ENCODE data around the gene APOBEC3B. TPM values are rescaled to one million over a fixed set of nuclear protein-coding genes. Genes with fewer than 3 reads are reported as not detected.

APOBEC3B gene
- total and polyA plus RNA-seq, 2 donors (not counting 3 experiments of a cell fraction or from before 2014, with no cell fraction given) = 10.3 to 19.9 TPM

- Histone ChIP-seq H3K36me3 (ENCODE audit: control insufficient read depth in 2 of 2, extremely low read depth in 1 of 2, insufficient read depth in 2 of 2, low read length in 2 of 2) (no peaks in the 10 kb centered on the region), H3K9me3 (replicated peaks; ENCODE audit: control insufficient read depth, insufficient read depth, low read length) (no peaks in the 10 kb centered on the region), H3K4me1 (ENCODE audit: control insufficient read depth, extremely low read depth, insufficient read depth, low read length) (no peaks in the 10 kb centered on the region), H3K79me2 (ENCODE audit: control insufficient read depth, insufficient read depth, low read length) (no peaks in the 10 kb centered on the region), H3K4me2 (ENCODE audit: insufficient read depth, low read length) (no peak overlapping the region), H3K27ac (ENCODE audit: insufficient read depth, low read depth, low read length) (no peak overlapping the region), H2AFZ (ENCODE audit: low read depth, low read length) (no peak overlapping the region), H3K4me3 (replicated peaks in 1 of 3; ENCODE audit: insufficient read depth in 1 of 3, low read depth in 1 of 3, low read length in 3 of 3) (no peak overlapping the region), H3K27me3 (ENCODE audit: control insufficient read depth in 2 of 2, insufficient read depth in 2 of 2, low read length in 2 of 2) (peaks cover 0 to 6% of the 10 kb centered on the region in 2 experiments), H4K20me1 (replicated peaks; ENCODE audit: control insufficient read depth, extremely low read depth, insufficient read depth, low read length) (no peaks in the 10 kb centered on the region), H3K9me1 (replicated peaks; ENCODE audit: control insufficient read depth, extremely low read depth, insufficient read depth, low read length) (no peaks in the 10 kb centered on the region), H3K9ac (replicated peaks; ENCODE audit: extremely low read depth, insufficient read depth, low read length) (no peak overlapping the region)
- TF ChIP-seq EZH2 (IDR thresholded peaks at IDR 0.05; ENCODE audit: borderline replicate concordance, low read depth, low read length, severe bottlenecking) = no peak
- no peak for TF ChIP-seq POLR2AphosphoS5 (IDR thresholded peaks at IDR 0.05; ENCODE audit: insufficient read depth, low read depth, low read length)
- no peak for TF ChIP-seq JUN (IDR thresholded peaks at IDR 0.05; ENCODE audit: borderline replicate concordance, insufficient read depth, insufficient read length, low read depth)
- no peak for TF ChIP-seq FOS (IDR thresholded peaks at IDR 0.05; ENCODE audit: borderline replicate concordance, insufficient read depth, low read length)
- TF ChIP-seq CTCF (IDR thresholded peaks at IDR 0.05; ENCODE audit: extremely low read depth in 1 of 2, insufficient read depth in 1 of 2, low read depth in 1 of 2, low read length in 2 of 2) = no peak
- no peak for TF ChIP-seq POLR2A (IDR thresholded peaks at IDR 0.05; ENCODE audit: low read depth, low read length)
- TF ChIP-seq MAX (IDR thresholded peaks at IDR 0.05; ENCODE audit: insufficient read depth, insufficient read length) = no peak
- TF ChIP-seq GATA2 (IDR thresholded peaks at IDR 0.05; ENCODE audit: insufficient read depth, insufficient read length, low read depth, low read length) = no peak
- TF ChIP-seq MYC (IDR thresholded peaks at IDR 0.05; ENCODE audit: low read depth, low read length) = no peak
- no peak for DNase-seq (ENCODE audit: low read depth, low spot score)
- intact Hi-C loops (cut with micrococcal nuclease) (no loop called here), dilution Hi-C loops (cut with MboI; ENCODE audit: extremely low pct_ligation_motif_present, low sequenced_read_pairs) (no loop called here)
- CTCF ChIA-PET = interaction anchor here (1.0 to 1.6 kb wide), 2 partner anchors 15 to 229 kb away, joined by 4 to 5 read pairs; partner anchors contain the start of gene APOBEC3B
- BruUV-seq (replicated peaks) = no TSS peak
- no peak for FAIRE-seq
- POLR2A ChIA-PET = no interaction called here
Measured at GRCh38 chr22:38997518-38997917, 15.4 kb downstream of the APOBEC3B start.
